HEK293 (cell line): ENCODE measurements around the gene DDX28.
"Not testable (repeated sequence)": the region's sequence is repeated elsewhere in the genome, so short reads cannot be mapped to it uniquely, and the experiment has no call there.

ENCODE experiments used
- CTCF ChIA-PET: fragments of 350-600 bp; formaldehyde crosslinking; extraction: SDS; loops from one replicate; lab custom pipeline; 2021; ENCODE audit warnings: antibody characterized with exemption; lab: Yijun Ruan, JAX
- POLR2A ChIA-PET: fragments of 300-600 bp; formaldehyde crosslinking; extraction: SDS; loops from one replicate; lab custom pipeline; 2020; ENCODE audit warnings: antibody characterized with exemption, inconsistent platforms; lab: Yijun Ruan, JAX
- H3K27ac ChIP-seq: fragments of 200-500 bp; sonication (Bioruptor generic); 2 replicates; pipeline ENCODE4 v1.5.1; 2014; ENCODE audit warnings: low read depth, low read length, control low read depth, inconsistent platforms; ENCODE audit errors: extremely low read depth
- H3K36me3 ChIP-seq, 2 experiments: fragments of 200-500 bp in 1 of 2; sonication (Bioruptor generic) in 1 of 2; 1 replicate in 1 of 2; 2 replicates in 1 of 2; pipeline ENCODE4 v1.5.1; 2014 to 2017; ENCODE audit warnings: inconsistent platforms in 2 of 2, low read length in 2 of 2; ENCODE audit not compliant: control insufficient read depth in 2 of 2, insufficient read depth in 1 of 2
- H3K4me1 ChIP-seq: fragments of 200-500 bp; sonication (Bioruptor generic); 2 replicates; pipeline ENCODE4 v1.5.1; 2014; ENCODE audit warnings: mild to moderate bottlenecking, low read length, inconsistent platforms; ENCODE audit not compliant: control insufficient read depth, insufficient read depth
- H3K4me3 ChIP-seq: 2 replicates; pipeline ENCODE4 v1.5.1; 2011; ENCODE audit warnings: low read depth, mild to moderate bottlenecking, control low read depth, low read length, moderate library complexity
- H3K9me3 ChIP-seq: fragments of 200-500 bp; sonication (Bioruptor generic); 2 replicates; pipeline ENCODE4 v1.5.1; 2014; ENCODE audit warnings: low read depth, low read length, inconsistent platforms; ENCODE audit not compliant: control insufficient read depth, insufficient read depth
- FEZF1 ChIP-seq: fragments of 450-650 bp; formaldehyde crosslinking; IDR thresholded peaks from 2 replicates; pipeline ENCODE4 v1.5.1; 2016; ENCODE audit warnings: missing biosample characterization, missing genetic modification characterization
- GLI2 ChIP-seq: fragments of 450-650 bp; formaldehyde crosslinking; IDR thresholded peaks from 2 replicates; pipeline ENCODE4; 2017; ENCODE audit warnings: missing biosample characterization, missing genetic modification characterization, low read depth, borderline replicate concordance
- HOXD13 ChIP-seq: sonication (generic); formaldehyde crosslinking; IDR thresholded peaks from 2 replicates; pipeline ENCODE4 v1.8.0; 2022; ENCODE audit warnings: missing genetic modification reagents, borderline replicate concordance
- PRDM10 ChIP-seq: fragments of 450-650 bp; formaldehyde crosslinking; IDR thresholded peaks from 2 replicates; pipeline ENCODE4 v1.5.1; 2016; ENCODE audit warnings: missing biosample characterization, missing genetic modification characterization
- SCRT2 ChIP-seq: fragments of 450-650 bp; formaldehyde crosslinking; IDR thresholded peaks from 2 replicates; pipeline ENCODE4 v1.5.1; 2016; ENCODE audit warnings: missing biosample characterization, missing genetic modification characterization
- SETDB1 ChIP-seq: IDR thresholded peaks from one replicate; pipeline ENCODE4 v1.6.1; 2017; ENCODE audit warnings: mild to moderate bottlenecking, low read length, moderate library complexity, mixed read lengths; ENCODE audit not compliant: insufficient read length
- ZBTB6 ChIP-seq: fragments of 450-650 bp; formaldehyde crosslinking; IDR thresholded peaks from 2 replicates; pipeline ENCODE4 v1.5.1; 2017; ENCODE audit warnings: missing biosample characterization, missing genetic modification characterization
- ZNF214 ChIP-seq: fragments of 450-650 bp; formaldehyde crosslinking; IDR thresholded peaks from 2 replicates; pipeline ENCODE4 v1.5.1; 2017; ENCODE audit warnings: missing biosample characterization, mild to moderate bottlenecking, missing genetic modification characterization, borderline replicate concordance
- ZNF266 ChIP-seq: fragments of 450-650 bp; formaldehyde crosslinking; IDR thresholded peaks from 2 replicates; pipeline ENCODE4 v1.5.1; 2016; ENCODE audit warnings: missing biosample characterization, missing genetic modification characterization, low read depth
- ZNF280C ChIP-seq: fragments of 450-650 bp; formaldehyde crosslinking; IDR thresholded peaks from 2 replicates; pipeline ENCODE4 v1.5.1; 2016; ENCODE audit warnings: missing biosample characterization, missing genetic modification characterization
- ZNF391 ChIP-seq: fragments of 450-650 bp; formaldehyde crosslinking; IDR thresholded peaks from 2 replicates; pipeline ENCODE4 v1.5.1; 2016; ENCODE audit warnings: low read depth, missing biosample characterization, missing genetic modification characterization, borderline replicate concordance
- ZNF416 ChIP-seq: fragments of 450-650 bp; formaldehyde crosslinking; IDR thresholded peaks from 2 replicates; pipeline ENCODE4 v1.5.1; 2016; ENCODE audit warnings: missing biosample characterization, missing genetic modification characterization
- ZNF514 ChIP-seq: fragments of 450-650 bp; formaldehyde crosslinking; IDR thresholded peaks from 2 replicates; pipeline ENCODE4 v1.5.1; 2016; ENCODE audit warnings: missing biosample characterization, missing genetic modification characterization
- ZNF561 ChIP-seq: fragments of 450-650 bp; IDR thresholded peaks from 2 replicates; pipeline ENCODE4 v1.5.1; 2018; ENCODE audit warnings: missing biosample characterization, missing genetic modification characterization, borderline replicate concordance
- ZNF571 ChIP-seq: fragments of 450-650 bp; formaldehyde crosslinking; IDR thresholded peaks from 2 replicates; pipeline ENCODE4 v1.5.0; 2017; ENCODE audit warnings: missing biosample characterization, missing genetic modification characterization
- ZNF645 ChIP-seq: fragments of 450-650 bp; formaldehyde crosslinking; IDR thresholded peaks from 2 replicates; pipeline ENCODE4; 2016; ENCODE audit warnings: missing biosample characterization, missing genetic modification characterization
- ZSCAN16 ChIP-seq: fragments of 450-650 bp; formaldehyde crosslinking; IDR thresholded peaks from 2 replicates; pipeline ENCODE4 v1.5.1; 2016; ENCODE audit warnings: missing biosample characterization, missing genetic modification characterization

Gene DDX28

DNA sequence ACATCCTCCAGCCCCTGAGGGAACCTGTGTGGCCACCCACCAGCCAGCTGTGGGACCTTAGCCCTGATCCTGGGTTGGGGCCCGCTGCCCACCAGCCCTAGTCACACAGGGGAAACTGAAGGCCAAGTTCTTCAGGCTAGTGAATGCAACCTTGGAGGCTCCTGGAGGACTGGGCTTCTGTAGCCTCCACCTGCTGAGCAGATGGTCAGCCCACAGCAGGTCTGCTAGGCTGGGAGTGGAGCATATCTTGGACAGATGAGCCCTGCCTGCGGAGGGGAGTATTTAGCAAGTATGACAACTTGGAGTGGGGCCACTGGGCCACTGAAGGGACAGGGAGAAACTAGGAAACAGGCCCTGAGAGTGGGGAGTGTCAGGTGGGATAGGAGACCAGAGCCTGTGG, 46.8 kb downstream of the DDX28 start:
- Histone ChIP-seq H3K4me3 (no peak overlapping the region), H3K9me3 (no peaks in the 10 kb centered on the region), H3K27ac (no peak overlapping the region), H3K4me1 (no peaks in the 10 kb centered on the region), H3K36me3 (no peaks in the 10 kb centered on the region)
- CTCF ChIA-PET: no interaction called here
- no peak for TF ChIP-seq ZNF266 (tag by site-specific recombination)
- no peak for TF ChIP-seq ZNF416 (tag by site-specific recombination)
- no peak for TF ChIP-seq GLI2 (tag by site-specific recombination)
- no peak for TF ChIP-seq ZNF561
- TF ChIP-seq PRDM10 (tag by site-specific recombination): no peak
- TF ChIP-seq ZBTB6 (tag by site-specific recombination): no peak
- POLR2A ChIA-PET: no interaction called here

DNA sequence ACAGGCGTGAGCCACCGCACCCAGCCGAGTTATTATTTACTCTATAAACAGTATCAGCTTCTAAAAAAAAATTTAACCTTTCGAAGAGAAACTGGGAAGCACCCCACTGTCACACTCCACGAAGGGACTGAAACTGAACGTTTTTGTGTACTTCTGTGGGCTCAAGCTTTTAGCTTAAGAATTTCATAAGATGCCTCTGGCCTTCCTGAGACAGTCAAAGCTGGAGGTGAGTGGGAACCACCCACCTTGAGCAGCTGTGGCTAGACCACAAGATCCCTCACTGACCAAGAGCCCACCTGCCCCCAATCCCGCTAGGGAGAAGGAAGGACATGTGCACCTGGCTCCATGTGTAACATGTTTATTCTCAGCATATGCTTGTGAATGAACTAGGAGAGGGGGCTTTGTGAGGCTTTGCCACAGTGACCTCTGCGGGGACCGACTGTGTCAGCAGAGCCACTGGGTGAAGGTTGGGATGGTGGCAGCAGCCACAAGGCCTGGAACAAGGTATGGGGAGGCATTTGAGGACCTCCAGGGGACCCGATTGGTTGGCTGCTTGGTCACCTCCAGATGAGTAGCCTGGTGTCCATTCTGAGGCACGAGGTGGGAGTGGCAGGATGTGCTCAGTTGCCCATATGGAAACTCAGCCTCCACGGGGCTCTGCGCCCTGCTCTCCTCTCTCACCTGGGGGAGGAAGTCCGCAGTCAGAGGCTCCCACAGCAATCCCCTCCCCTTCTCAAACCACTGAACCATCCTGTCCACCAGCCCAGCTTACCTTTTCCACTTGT, 47.5 kb downstream of the DDX28 start:
- ChIA-PET POLR2A (no interaction called here), CTCF (interaction anchor here (0.7 kb wide), 1 partner anchor 89 kb away, joined by 4 read pairs; no protein-coding TSS in a partner anchor)
- no peak for TF ChIP-seq ZNF514 (tag by site-specific recombination)
- TF ChIP-seq ZNF391 (tag by site-specific recombination): no peak
- no peak for TF ChIP-seq ZNF571
- TF ChIP-seq HOXD13 (CRISPR knock-in tag): no peak
- TF ChIP-seq ZNF280C (tag by site-specific recombination): no peak
- no peak for TF ChIP-seq SETDB1
- TF ChIP-seq ZSCAN16: no peak
- TF ChIP-seq ZNF645 (tag by site-specific recombination): no peak
- TF ChIP-seq SCRT2: no peak
- no peak for TF ChIP-seq FEZF1
- TF ChIP-seq ZNF214: no peak
- no peak overlapping the region for H3K27ac ChIP-seq
- H3K36me3 ChIP-seq: no peaks in the 10 kb centered on the region
- no peaks in the 10 kb centered on the region for H3K9me3 ChIP-seq
- no peaks in the 10 kb centered on the region for H3K4me1 ChIP-seq
- H3K4me3 ChIP-seq: no peak overlapping the region

DNA sequence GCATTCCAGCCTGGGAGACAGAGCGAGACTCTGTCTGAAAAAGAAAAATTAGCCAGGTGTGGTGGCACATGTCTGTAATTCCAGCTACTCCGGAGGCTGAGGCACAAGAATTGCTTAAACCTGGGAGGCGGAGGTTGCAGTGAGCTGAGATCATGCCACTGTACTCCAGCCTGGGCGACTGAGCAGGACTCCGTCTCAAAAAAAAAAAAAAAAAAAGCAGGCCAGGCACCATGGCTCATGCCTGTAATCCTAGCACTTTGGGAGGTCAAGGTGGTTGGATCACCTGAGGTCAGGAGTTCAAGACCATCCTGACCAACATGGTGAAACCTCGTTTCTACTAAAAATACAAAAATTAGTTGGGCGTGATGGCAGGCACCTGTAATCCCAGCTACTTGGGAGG, 50.7 kb downstream of the DDX28 start:
- CTCF ChIA-PET: interaction anchor here (0.6 to 0.7 kb wide), 2 partner anchors 22 to 63 kb away, joined by 3 to 5 read pairs; no protein-coding TSS in a partner anchor
- POLR2A ChIA-PET: not testable (repeated sequence)

More for the DNA sequence above, 50.7 kb downstream of the DDX28 start:
- H3K4me1 ChIP-seq, H3K27ac ChIP-seq, H3K4me3 ChIP-seq, H3K9me3 ChIP-seq, H3K36me3 ChIP-seq: not testable (repeated sequence)
